GM21717 (cell line): ENCODE measurements around the gene EDN2.

Source experiments
- ATAC-seq: cut with Tn5 transposase; IDR thresholded peaks from one replicate; pipeline ENCODE4 v1.9.1; 2021; ENCODE audit warnings: mild to moderate bottlenecking, moderate library complexity; ENCODE audit not compliant: unreplicated experiment

The EDN2 gene

GRCh38 chr1:41484402-41485241, at the start of gene EDN2:
Gene EDN2, minus strand, starts transcription at chr1:41484683. Its CDS starts 82 bp downstream, at chr1:41484601.
- no peak for ATAC-seq

GRCh38 chr1:41533731-41534080, 49.2 kb upstream of the EDN2 start:
- no peak for ATAC-seq

- no peak for ATAC-seq
Measured at GRCh38 chr1:41533016-41533730, 48.7 kb upstream of the EDN2 start.

DNA sequence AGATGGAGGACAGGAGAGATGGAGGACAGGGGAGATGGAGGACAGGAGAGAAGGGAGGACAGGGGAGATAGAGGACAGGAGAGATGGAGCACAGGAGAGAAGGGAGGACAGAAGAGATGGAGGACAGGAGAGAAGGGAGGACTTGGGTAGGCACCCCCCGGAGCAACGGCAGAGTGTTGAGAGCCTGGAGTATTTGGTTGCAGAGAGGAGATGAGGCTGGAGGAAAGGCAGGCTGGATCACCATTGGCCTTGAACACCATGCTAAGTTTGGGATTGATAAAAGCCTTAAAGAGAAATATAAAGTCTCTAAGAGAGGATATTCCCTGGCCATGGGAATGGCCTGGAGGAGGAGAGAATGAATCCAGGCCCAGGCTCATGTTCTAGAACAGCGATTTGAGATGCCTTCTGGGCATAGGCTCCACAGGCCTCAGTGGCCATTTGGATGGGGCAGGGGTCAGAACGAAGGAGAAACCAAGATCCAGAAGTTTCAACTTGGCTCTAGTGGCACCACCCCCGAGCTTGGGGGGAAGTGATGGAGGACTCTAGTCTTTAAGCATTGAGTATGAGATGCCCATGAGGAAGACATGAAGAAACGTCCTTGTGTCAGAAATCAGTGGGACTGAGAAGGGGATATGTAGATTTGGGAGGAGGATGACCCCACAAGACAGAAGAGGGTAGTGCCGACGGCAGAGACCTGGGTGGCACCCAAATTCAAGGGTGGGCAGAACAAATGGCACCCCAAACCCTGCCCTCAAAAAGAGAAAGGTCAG, 47.9 kb upstream of the EDN2 start:
- no peak for ATAC-seq

DNA sequence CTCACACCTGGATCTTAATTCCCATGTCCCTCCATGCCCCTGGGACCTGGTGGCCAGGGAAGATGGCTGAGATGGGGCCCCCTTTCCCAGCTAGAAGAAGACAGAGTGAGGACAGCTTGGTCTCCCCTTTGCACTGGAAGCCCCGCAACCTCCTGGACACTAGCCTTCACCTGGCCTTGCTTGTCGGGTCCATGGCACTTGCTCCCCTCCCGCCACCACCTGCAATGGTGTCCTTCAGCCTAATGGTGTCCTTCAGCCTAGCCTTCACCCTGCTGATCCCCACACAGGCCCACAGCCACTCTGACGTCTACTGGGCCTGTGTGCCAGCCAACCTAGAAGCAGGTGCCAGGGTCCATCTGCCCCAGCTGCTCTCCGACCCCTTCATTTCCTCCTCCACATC, 45.9 kb upstream of the EDN2 start:
- ATAC-seq: no peak

- ATAC-seq: no peak
Measured at GRCh38 chr1:41529621-41530395, 45.3 kb upstream of the EDN2 start.

- ATAC-seq: no peak
Measured at GRCh38 chr1:41528726-41529605, 44.5 kb upstream of the EDN2 start.

- no peak for ATAC-seq
Measured at GRCh38 chr1:41528106-41528505, 43.6 kb upstream of the EDN2 start.

- ATAC-seq: no peak
Measured at GRCh38 chr1:41526956-41527561, 42.6 kb upstream of the EDN2 start.

DNA sequence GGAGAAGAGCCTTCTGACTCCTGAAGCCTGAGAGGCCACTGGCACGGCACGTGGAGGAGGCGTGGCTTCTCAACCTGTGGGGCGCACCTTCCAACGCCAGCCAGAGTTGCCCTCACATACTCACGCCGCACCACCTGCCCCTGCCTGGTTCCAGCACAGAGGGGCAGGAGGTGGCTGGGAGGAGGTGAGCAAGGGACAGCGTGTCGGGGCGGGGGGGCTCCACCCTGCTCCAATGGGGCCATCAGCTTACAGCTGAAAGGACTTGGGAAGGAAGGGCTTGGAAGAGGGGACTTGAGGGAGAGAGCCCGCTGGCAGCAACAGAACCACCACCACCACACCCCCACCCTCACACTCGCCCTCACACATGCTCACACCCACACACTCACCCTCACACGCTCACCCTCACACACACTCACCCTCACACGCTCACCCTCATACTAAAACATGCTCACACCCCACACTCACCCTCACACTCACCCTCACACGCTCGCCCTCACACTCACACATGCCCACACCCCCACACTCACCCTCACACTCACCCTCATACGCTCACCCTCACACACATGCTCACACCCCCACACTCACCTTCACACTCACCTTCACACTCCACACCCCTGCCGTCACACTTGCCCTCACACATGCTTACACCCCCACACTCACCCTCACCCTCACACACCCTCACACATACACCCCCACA, 41.6 kb upstream of the EDN2 start:
- no peak for ATAC-seq

- no peak for ATAC-seq
Measured at GRCh38 chr1:41524676-41525675, 40.5 kb upstream of the EDN2 start.

DNA sequence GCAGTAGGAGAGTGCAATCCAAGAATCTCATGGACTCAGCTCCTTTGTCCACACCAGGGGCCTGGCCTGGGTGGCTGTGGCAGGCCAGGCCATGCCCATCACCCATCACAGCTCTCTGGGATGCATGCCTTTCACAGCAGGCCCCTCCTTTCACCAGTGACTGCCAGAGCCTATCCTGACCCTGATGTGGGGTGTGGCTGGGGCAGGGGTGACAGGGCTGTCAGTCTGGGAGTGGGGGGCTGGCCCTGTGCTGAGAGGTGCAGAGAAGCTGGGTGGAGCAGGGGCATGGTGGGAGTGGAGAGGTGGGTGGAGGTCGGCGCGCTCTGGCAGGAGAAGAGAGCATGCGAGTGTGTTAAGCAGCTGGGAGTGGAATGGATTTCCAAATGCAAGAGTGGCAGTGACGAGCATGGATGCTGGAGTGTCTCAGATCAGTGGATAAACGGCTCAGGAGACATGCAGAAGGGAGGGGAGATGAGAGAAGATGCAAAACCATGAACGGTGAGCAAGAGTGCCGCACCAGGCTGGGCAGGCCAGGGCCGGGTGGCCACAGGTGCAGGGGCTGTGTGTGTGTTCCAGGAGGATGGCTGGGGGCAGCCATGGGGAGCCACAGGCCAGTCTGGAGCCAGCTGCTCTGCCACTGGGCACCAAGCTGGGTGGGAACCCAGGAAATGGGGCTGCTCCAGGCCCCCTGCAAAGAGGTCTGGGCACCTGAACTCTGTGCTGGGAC, 39.6 kb upstream of the EDN2 start:
- ATAC-seq: no peak

DNA sequence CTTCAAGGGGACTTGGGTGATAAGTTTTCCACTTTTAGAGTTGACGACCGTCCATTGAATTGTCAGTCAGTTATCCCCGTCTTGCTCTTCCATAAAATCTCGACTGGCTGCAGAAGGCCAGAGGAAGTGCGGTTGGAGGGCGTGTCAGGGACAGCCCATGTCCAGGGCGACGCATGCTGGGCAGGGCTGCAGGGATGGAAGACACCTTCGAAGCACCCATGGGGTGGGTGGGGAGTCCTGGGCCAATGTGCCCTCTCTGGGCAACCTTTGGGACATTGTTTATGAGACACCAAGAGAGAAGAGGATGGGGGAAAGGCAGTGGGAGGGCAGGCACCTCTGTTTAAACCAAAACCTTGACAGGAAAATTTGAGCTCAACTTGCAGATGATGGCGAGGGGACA, 38.6 kb upstream of the EDN2 start:
- no peak for ATAC-seq

- no peak for ATAC-seq
Measured at GRCh38 chr1:41521766-41522165, 37.3 kb upstream of the EDN2 start.

GRCh38 chr1:41520951-41521752, 36.7 kb upstream of the EDN2 start:
- ATAC-seq: no peak

- ATAC-seq: no peak
Measured at GRCh38 chr1:41519667-41520066, 35.2 kb upstream of the EDN2 start.
